K562 (cell line): ENCODE measurements around the gene PPT1. TPM values are rescaled to one million over a fixed set of nuclear protein-coding genes. Genes with fewer than 3 reads are reported as not detected.

Source experiments
- EGR1 ChIP-seq: fragments of 450-650 bp; conservative IDR thresholded peaks from 2 replicates; pipeline ENCODE4 v1.6.1; 2017; ENCODE audit warnings: mild to moderate bottlenecking
- ELF1 ChIP-seq: fragments of 200-800 bp; sonication (Bioruptor generic); IDR thresholded peaks from 2 replicates; pipeline ENCODE4 v1.6.1; 2016; ENCODE audit warnings: missing genetic modification characterization, missing compliant biosample characterization
- ELF2 ChIP-seq: fragments of 250-450 bp; sonication (Bioruptor Pico); IDR thresholded peaks from 2 replicates; pipeline ENCODE4 v1.5.0; 2021; ENCODE audit warnings: mild to moderate bottlenecking
- EP400 ChIP-seq: fragments of 450-650 bp; IDR thresholded peaks from 2 replicates; pipeline ENCODE4 v1.6.1; 2017; ENCODE audit warnings: antibody characterized with exemption, mild to moderate bottlenecking, moderate library complexity
- ETV6 ChIP-seq, 3 experiments: fragments of 150-350 bp in 1 of 3; sonication (generic) in 1 of 3; formaldehyde crosslinking in 1 of 3; IDR thresholded peaks; 2 replicates each; pipeline versions ENCODE4 v1.6.1 to v1.8.0; 2014 to 2022; ENCODE audit warnings: borderline replicate concordance in 2 of 3, low read depth in 2 of 3, antibody characterized with exemption in 1 of 3, low read length in 1 of 3, mild to moderate bottlenecking in 1 of 3, missing genetic modification reagents in 1 of 3
- NBN ChIP-seq: fragments of 450-650 bp; IDR thresholded peaks from 2 replicates; pipeline ENCODE4 v1.6.1; 2016; ENCODE audit warnings: low read depth, mild to moderate bottlenecking
- POLR2AphosphoS5 ChIP-seq: IDR thresholded peaks from 2 replicates; pipeline ENCODE4 v1.6.1; 2011; ENCODE audit warnings: mild to moderate bottlenecking, low read depth, low read length, moderate library complexity; ENCODE audit not compliant: control insufficient read depth, insufficient read depth
- TAF7 ChIP-seq: fragments of 450-650 bp; IDR thresholded peaks from 2 replicates; pipeline ENCODE4 v1.6.1; 2016; ENCODE audit warnings: missing genetic modification characterization, missing compliant biosample characterization
- TBL1XR1 ChIP-seq, 2 experiments: IDR thresholded peaks; 2 replicates each; pipeline ENCODE4 v1.6.1; 2012; ENCODE audit warnings: improper control_type of control experiment in 2 of 2, low read length in 2 of 2, mild to moderate bottlenecking in 1 of 2
- TBP ChIP-seq: optimal IDR thresholded peaks from 2 replicates; pipeline ENCODE3; 2011; ENCODE audit warnings: low read depth, low read length, improper control_type of control experiment
- TCFL5 ChIP-seq: fragments of 250-450 bp; sonication (Bioruptor Pico); conservative IDR thresholded peaks from 2 replicates; pipeline ENCODE4 v1.6.1; 2021; ENCODE audit warnings: mild to moderate bottlenecking, moderate library complexity, matching md5 sums
- TEAD2 ChIP-seq: fragments of 450-650 bp; IDR thresholded peaks from 2 replicates; pipeline ENCODE4 v1.6.1; 2016; ENCODE audit warnings: missing genetic modification characterization, control low read depth, missing compliant biosample characterization
- TOE1 ChIP-seq, 2 experiments: fragments of 450-650 bp in 1 of 2; sonication (generic) in 1 of 2; formaldehyde crosslinking in 1 of 2; IDR thresholded peaks; 2 replicates each; pipeline versions ENCODE4 v1.7.1 to v1.8.0; 2016 to 2022; ENCODE audit warnings: borderline replicate concordance in 2 of 2, mild to moderate bottlenecking in 2 of 2, antibody characterized with exemption in 1 of 2, inconsistent platforms in 1 of 2, low read depth in 1 of 2, missing genetic modification reagents in 1 of 2, moderate library complexity in 1 of 2
- ZNF146 ChIP-seq: IDR thresholded peaks from one replicate; pipeline ENCODE4 v1.6.1; 2018; ENCODE audit warnings: missing compliant biosample characterization; ENCODE audit not compliant: unreplicated experiment
- ZNF197 ChIP-seq: fragments of 200-800 bp; sonication (Bioruptor generic); IDR thresholded peaks from 2 replicates; pipeline ENCODE4 v1.6.1; 2016; ENCODE audit warnings: low read depth, missing genetic modification characterization, missing compliant biosample characterization
- ZNF232 ChIP-seq: sonication (generic); formaldehyde crosslinking; IDR thresholded peaks from 2 replicates; pipeline ENCODE4 v1.8.0; 2022; ENCODE audit warnings: mild to moderate bottlenecking, missing genetic modification reagents
- ZNF717 ChIP-seq: fragments of 250-450 bp; sonication (Bioruptor Pico); IDR thresholded peaks from 2 replicates; pipeline ENCODE4 v1.5.0; 2021
- ZNF79 ChIP-seq: fragments of 250-450 bp; sonication (Bioruptor Pico); IDR thresholded peaks from 2 replicates; pipeline ENCODE4 v1.4.0; 2020; ENCODE audit warnings: low read depth, mild to moderate bottlenecking, moderate library complexity
- ZZZ3 ChIP-seq: fragments of 450-650 bp; IDR thresholded peaks from 2 replicates; pipeline ENCODE4 v1.6.1; 2016; ENCODE audit warnings: antibody characterized with exemption, mild to moderate bottlenecking, moderate library complexity
- polyA plus RNA-seq, 8 experiments: library from polyadenylated mRNA; depleted of rRNA in 4 of 8; stranded (reverse) in 5 of 8; unstranded in 3 of 8; fragments of >200 nt; fragmentation: Nextera tagmentation in 2 of 8; fragmentation: Illumina TruSeq in 1 of 8; extraction: Ambion mirVana in 2 of 8; extraction: Trizol in 1 of 8; gene quantifications; 2 replicates each; pipeline versions ENCODE4 v1.2.1 to v1.2.3, GENCODE V29; 2011 to 2014; ENCODE audit warnings: inconsistent platforms in 1 of 8, missing spikeins in 1 of 8
- total RNA-seq, 7 experiments: library from RNA; depleted of rRNA in 6 of 7; stranded (reverse); fragments of >200 nt in 6 of 7; fragmentation: Illumina TruSeq in 2 of 7; extraction: Trizol in 2 of 7; gene quantifications; 2 replicates each; pipeline versions ENCODE4 v1.2.1 to v1.2.3, GENCODE V29; 2011 to 2021; ENCODE audit warnings: low replicate concordance in 1 of 7
- TF ChIP-seq, protein P1 (sequence below): fragments of 450-650 bp; formaldehyde crosslinking; IDR thresholded peaks from 2 replicates; pipeline ENCODE4 v1.4.0; 2022; ENCODE audit warnings: missing genetic modification characterization
- TF ChIP-seq, protein P2 (sequence below): sonication (generic); formaldehyde crosslinking; IDR thresholded peaks from 2 replicates; pipeline ENCODE4 v1.8.1; 2023; ENCODE audit warnings: mild to moderate bottlenecking, missing genetic modification reagents
- TF ChIP-seq, protein P3 (sequence below), 2 experiments: fragments of 200-800 bp in 1 of 2; sonication (Bioruptor generic) in 1 of 2; sonication (generic) in 1 of 2; formaldehyde crosslinking in 1 of 2; IDR thresholded peaks in 1 of 2; conservative IDR thresholded peaks in 1 of 2; 2 replicates each; pipeline versions ENCODE4 v1.5.0 to v1.6.1; 2016 to 2020; ENCODE audit warnings: missing compliant biosample characterization in 1 of 2, missing genetic modification characterization in 1 of 2, missing genetic modification reagents in 1 of 2
- TF ChIP-seq, protein P4 (sequence below): fragments of 450-650 bp; IDR thresholded peaks from 2 replicates; pipeline ENCODE4 v1.6.1; 2017; ENCODE audit warnings: mild to moderate bottlenecking, moderate library complexity

PPT1 gene
- total and polyA plus RNA-seq, 9 of the 15 experiments (the other 6 are each of a cell fraction or from before 2014, with no cell fraction given), result 72.2 to 285 (median 143) TPM

DNA sequence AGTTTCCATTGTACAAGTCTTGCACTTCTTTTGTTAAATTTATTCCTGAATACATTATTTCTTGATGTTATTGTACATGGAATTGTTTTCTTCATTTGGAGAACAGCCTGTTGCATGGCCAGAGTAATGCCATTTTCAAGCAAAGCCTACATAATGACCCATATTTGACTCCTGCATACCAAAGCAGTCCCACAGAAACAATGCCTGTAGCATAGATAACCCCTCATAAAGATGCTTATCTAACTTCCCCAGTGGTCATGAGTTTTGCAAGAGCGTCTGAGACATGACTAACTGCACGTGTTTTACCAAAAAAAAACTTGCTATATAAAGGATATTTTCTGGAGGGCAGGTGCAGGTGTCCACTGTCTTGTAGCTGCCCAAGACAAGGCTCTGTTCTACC, 33.8 kb upstream of the PPT1 start (continued):
- TF ChIP-seq, protein P1, sequence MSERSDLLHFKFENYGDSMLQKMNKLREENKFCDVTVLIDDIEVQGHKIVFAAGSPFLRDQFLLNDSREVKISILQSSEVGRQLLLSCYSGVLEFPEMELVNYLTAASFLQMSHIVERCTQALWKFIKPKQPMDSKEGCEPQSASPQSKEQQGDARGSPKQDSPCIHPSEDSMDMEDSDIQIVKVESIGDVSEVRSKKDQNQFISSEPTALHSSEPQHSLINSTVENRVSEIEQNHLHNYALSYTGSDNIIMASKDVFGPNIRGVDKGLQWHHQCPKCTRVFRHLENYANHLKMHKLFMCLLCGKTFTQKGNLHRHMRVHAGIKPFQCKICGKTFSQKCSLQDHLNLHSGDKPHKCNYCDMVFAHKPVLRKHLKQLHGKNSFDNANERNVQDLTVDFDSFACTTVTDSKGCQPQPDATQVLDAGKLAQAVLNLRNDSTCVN, result no peak
- no peak for TF ChIP-seq EGR1
- TF ChIP-seq TBL1XR1 (IDR thresholded peaks at IDR 0.05; ENCODE audit: low read length in 2 of 2), result peak in 1 of 2 experiments; percentile 36; a peak in 1 of 4 replicates
- peak; percentile 64 for TF ChIP-seq ELF2 (CRISPR knock-in tag)
- no peak for TF ChIP-seq NBN
- TF ChIP-seq ZZZ3, result no peak
- TF ChIP-seq, protein P2, sequence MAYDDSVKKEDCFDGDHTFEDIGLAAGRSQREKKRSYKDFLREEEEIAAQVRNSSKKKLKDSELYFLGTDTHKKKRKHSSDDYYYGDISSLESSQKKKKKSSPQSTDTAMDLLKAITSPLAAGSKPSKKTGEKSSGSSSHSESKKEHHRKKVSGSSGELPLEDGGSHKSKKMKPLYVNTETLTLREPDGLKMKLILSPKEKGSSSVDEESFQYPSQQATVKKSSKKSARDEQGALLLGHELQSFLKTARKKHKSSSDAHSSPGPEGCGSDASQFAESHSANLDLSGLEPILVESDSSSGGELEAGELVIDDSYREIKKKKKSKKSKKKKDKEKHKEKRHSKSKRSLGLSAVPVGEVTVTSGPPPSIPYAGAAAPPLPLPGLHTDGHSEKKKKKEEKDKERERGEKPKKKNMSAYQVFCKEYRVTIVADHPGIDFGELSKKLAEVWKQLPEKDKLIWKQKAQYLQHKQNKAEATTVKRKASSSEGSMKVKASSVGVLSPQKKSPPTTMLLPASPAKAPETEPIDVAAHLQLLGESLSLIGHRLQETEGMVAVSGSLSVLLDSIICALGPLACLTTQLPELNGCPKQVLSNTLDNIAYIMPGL (CRISPR knock-in tag), result no peak
- no peak for TF ChIP-seq ZNF717
- no peak for TF ChIP-seq TAF7 (tag)
- no peak for TF ChIP-seq TCFL5 (CRISPR knock-in tag)
- TF ChIP-seq ZNF232 (CRISPR knock-in tag), result no peak
- no peak for TF ChIP-seq TOE1 (IDR thresholded peaks at IDR 0.05; ENCODE audit: borderline replicate concordance)
- TF ChIP-seq TOE1 (CRISPR knock-in tag; IDR thresholded peaks at IDR 0.05; ENCODE audit: borderline replicate concordance, low read depth), result no peak
- TF ChIP-seq, protein P3, sequence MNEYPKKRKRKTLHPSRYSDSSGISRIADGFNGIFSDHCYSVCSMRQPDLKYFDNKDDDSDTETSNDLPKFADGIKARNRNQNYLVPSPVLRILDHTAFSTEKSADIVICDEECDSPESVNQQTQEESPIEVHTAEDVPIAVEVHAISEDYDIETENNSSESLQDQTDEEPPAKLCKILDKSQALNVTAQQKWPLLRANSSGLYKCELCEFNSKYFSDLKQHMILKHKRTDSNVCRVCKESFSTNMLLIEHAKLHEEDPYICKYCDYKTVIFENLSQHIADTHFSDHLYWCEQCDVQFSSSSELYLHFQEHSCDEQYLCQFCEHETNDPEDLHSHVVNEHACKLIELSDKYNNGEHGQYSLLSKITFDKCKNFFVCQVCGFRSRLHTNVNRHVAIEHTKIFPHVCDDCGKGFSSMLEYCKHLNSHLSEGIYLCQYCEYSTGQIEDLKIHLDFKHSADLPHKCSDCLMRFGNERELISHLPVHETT (CRISPR knock-in tag; conservative IDR thresholded peaks at IDR 0.05 in 1 of 2, IDR thresholded peaks at IDR 0.05 in 1 of 2), result peak in 1 of 2 experiments; percentile 65; a peak in 1 of 4 replicates
- no peak for TF ChIP-seq POLR2AphosphoS5
- TF ChIP-seq, protein P4, sequence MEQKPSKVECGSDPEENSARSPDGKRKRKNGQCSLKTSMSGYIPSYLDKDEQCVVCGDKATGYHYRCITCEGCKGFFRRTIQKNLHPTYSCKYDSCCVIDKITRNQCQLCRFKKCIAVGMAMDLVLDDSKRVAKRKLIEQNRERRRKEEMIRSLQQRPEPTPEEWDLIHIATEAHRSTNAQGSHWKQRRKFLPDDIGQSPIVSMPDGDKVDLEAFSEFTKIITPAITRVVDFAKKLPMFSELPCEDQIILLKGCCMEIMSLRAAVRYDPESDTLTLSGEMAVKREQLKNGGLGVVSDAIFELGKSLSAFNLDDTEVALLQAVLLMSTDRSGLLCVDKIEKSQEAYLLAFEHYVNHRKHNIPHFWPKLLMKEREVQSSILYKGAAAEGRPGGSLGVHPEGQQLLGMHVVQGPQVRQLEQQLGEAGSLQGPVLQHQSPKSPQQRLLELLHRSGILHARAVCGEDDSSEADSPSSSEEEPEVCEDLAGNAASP, result no peak
- no peak for TF ChIP-seq ETV6 (IDR thresholded peaks at IDR 0.05; ENCODE audit: borderline replicate concordance in 1 of 2, low read depth in 2 of 2, low read length in 1 of 2)
- TF ChIP-seq ETV6 (CRISPR knock-in tag; IDR thresholded peaks at IDR 0.05; ENCODE audit: borderline replicate concordance), result no peak
- peak; percentile 39; the same call in 1 of the 2 replicates for TF ChIP-seq ZNF197 (CRISPR knock-in tag)
- no peak for TF ChIP-seq EP400
- TF ChIP-seq TEAD2 (tag), result 0 out of 2 replicates have a peak, but pooled peaks have one; percentile 42
- no peak for TF ChIP-seq ZNF146 (CRISPR knock-in tag)
- TF ChIP-seq ZNF79 (CRISPR knock-in tag), result peak; percentile 60; the same call in 1 of the 2 replicates
- no peak for TF ChIP-seq ELF1 (tag)
- TF ChIP-seq TBP, result no peak
